IMR-90 (cell line): ENCODE data around the gene RPS6KA2. TPM values are rescaled to one million over a fixed set of nuclear protein-coding genes. Genes with fewer than 3 reads are reported as not detected.

ENCODE experiments used
- ATAC-seq: fragments of 200-7000 bp; cut with Tn5 transposase; 2 replicates; pipeline ENCODE4 v1.9.1; 2020; ENCODE audit warnings: low read depth, mild to moderate bottlenecking, moderate library complexity
- BruUV-seq: library from RNA; stranded (reverse); fragments of 400-500 nt; replicated peaks from 2 replicates; lab custom pipeline; 2021; lab: Mats Ljungman, UMichigan
- CTCF ChIA-PET: fragments of 300-600 bp; formaldehyde crosslinking; extraction: SDS; loops from one replicate; lab custom pipeline; 2021; ENCODE audit warnings: antibody characterized with exemption; lab: Yijun Ruan, JAX
- POLR2A ChIA-PET: fragments of 300-600 bp; sonication (Branson Sonifier 250); formaldehyde crosslinking; loops from one replicate; lab custom pipeline; 2022; ENCODE audit warnings: antibody characterized with exemption; ENCODE audit not compliant: unreplicated experiment; lab: Charles Lee
- DNase-seq: peaks from one replicate; pipeline ENCODE4 v3.0.0; 2013
- H2AFZ ChIP-seq: replicated peaks from 2 replicates; pipeline ENCODE3; 2013; ENCODE audit warnings: low read length, mild to moderate bottlenecking; ENCODE audit not compliant: poor library complexity
- H2AK5ac ChIP-seq: 2 replicates; pipeline ENCODE4 v1.6.1; 2013; ENCODE audit warnings: low read depth, low read length, inconsistent platforms
- H2AK9ac ChIP-seq: replicated peaks from 2 replicates; pipeline ENCODE3; 2013; ENCODE audit warnings: mild to moderate bottlenecking, low read depth, low read length, moderate library complexity; ENCODE audit not compliant: poor library complexity
- H2BK120ac ChIP-seq: 2 replicates; pipeline ENCODE4 v1.6.1; 2013; ENCODE audit warnings: low read depth, low read length, inconsistent platforms
- H2BK15ac ChIP-seq: 3 replicates; pipeline ENCODE4 v1.6.1; 2013; ENCODE audit warnings: low read depth, low read length, inconsistent platforms
- H2BK20ac ChIP-seq: 2 replicates; pipeline ENCODE4 v1.6.1; 2013; ENCODE audit warnings: low read depth, mild to moderate bottlenecking, inconsistent platforms, low read length, moderate library complexity
- H2BK5ac ChIP-seq: 2 replicates; pipeline ENCODE4 v1.6.1; 2013; ENCODE audit warnings: mild to moderate bottlenecking, low read depth, low read length, inconsistent platforms; ENCODE audit not compliant: poor library complexity, severe bottlenecking
- H3K14ac ChIP-seq: replicated peaks from 2 replicates; pipeline ENCODE4 v1.6.1; 2013; ENCODE audit warnings: low read depth, low read length, inconsistent platforms
- H3K18ac ChIP-seq: 2 replicates; pipeline ENCODE4 v1.6.1; 2013; ENCODE audit warnings: low read depth, low read length, control low read depth
- H3K23ac ChIP-seq: 2 replicates; pipeline ENCODE4 v1.6.1; 2013; ENCODE audit warnings: low read depth, low read length, inconsistent platforms
- H3K27ac ChIP-seq: 2 replicates; pipeline ENCODE4 v1.5.1; 2013; ENCODE audit warnings: mild to moderate bottlenecking, control low read depth, low read length; ENCODE audit not compliant: insufficient read depth
- H3K27me3 ChIP-seq: 2 replicates; pipeline ENCODE4 v1.6.1; 2013; ENCODE audit warnings: low read length; ENCODE audit not compliant: control insufficient read depth, insufficient read depth
- H3K36me3 ChIP-seq: 2 replicates; pipeline ENCODE4 v1.6.1; 2013; ENCODE audit warnings: low read length, mixed read lengths; ENCODE audit not compliant: control insufficient read depth, insufficient read depth
- H3K4ac ChIP-seq: 2 replicates; pipeline ENCODE4 v1.6.1; 2013; ENCODE audit warnings: low read depth, low read length, inconsistent platforms
- H3K4me1 ChIP-seq: 2 replicates; pipeline ENCODE4 v1.6.1; 2013; ENCODE audit warnings: low read length, mixed read lengths; ENCODE audit not compliant: control insufficient read depth, insufficient read depth
- H3K4me2 ChIP-seq: 2 replicates; pipeline ENCODE4 v1.6.1; 2013; ENCODE audit warnings: low read depth, mild to moderate bottlenecking, control low read depth, low read length, moderate library complexity
- H3K4me3 ChIP-seq: 2 replicates; pipeline ENCODE4 v1.5.1; 2013; ENCODE audit warnings: low read depth, mild to moderate bottlenecking, control low read depth, low read length, moderate library complexity; ENCODE audit not compliant: insufficient read depth
- H3K56ac ChIP-seq: 2 replicates; pipeline ENCODE4 v1.6.1; 2013; ENCODE audit warnings: low read length, inconsistent platforms; ENCODE audit not compliant: insufficient read depth; ENCODE audit errors: extremely low read depth
- H3K79me1 ChIP-seq, 2 experiments: 2 replicates each; pipeline ENCODE4 v1.6.1; 2013; ENCODE audit warnings: low read length in 2 of 2, inconsistent platforms in 1 of 2, low read depth in 1 of 2
- H3K9ac ChIP-seq: 2 replicates; pipeline ENCODE4 v1.6.1; 2013; ENCODE audit warnings: low read depth, low read length, control low read depth
- H3K9me1 ChIP-seq: 2 replicates; pipeline ENCODE4 v1.6.1; 2013; ENCODE audit warnings: low read length, inconsistent platforms; ENCODE audit not compliant: insufficient read depth
- H3K9me3 ChIP-seq: 2 replicates; pipeline ENCODE4 v1.6.1; 2013; ENCODE audit warnings: low read length; ENCODE audit not compliant: control insufficient read depth, insufficient read depth
- H4K20me1 ChIP-seq: 2 replicates; pipeline ENCODE4 v1.6.1; 2013; ENCODE audit warnings: low read length, inconsistent platforms; ENCODE audit not compliant: insufficient read depth
- H4K5ac ChIP-seq: 2 replicates; pipeline ENCODE4 v1.6.1; 2013; ENCODE audit warnings: mild to moderate bottlenecking, low read depth, low read length, control low read depth
- H4K8ac ChIP-seq, 2 experiments: 2 replicates each; pipeline ENCODE4 v1.6.1; 2013; ENCODE audit warnings: low read depth in 2 of 2, low read length in 2 of 2, control low read depth in 1 of 2, inconsistent platforms in 1 of 2
- H4K91ac ChIP-seq: 2 replicates; pipeline ENCODE4 v1.6.1; 2013; ENCODE audit warnings: low read depth, low read length, inconsistent platforms; ENCODE audit not compliant: insufficient read depth
- BHLHE40 ChIP-seq: fragments of 150-350 bp; IDR thresholded peaks from 2 replicates; pipeline ENCODE4 v1.6.1; 2016; ENCODE audit warnings: mild to moderate bottlenecking, low read depth, low read length
- CEBPB ChIP-seq: IDR thresholded peaks from 2 replicates; pipeline ENCODE4 v1.6.1; 2012; ENCODE audit warnings: low read depth, low read length, improper control_type of control experiment
- CHD1 ChIP-seq: IDR thresholded peaks from 2 replicates; pipeline ENCODE4 v1.6.1; 2012; ENCODE audit warnings: low read depth, low read length, improper control_type of control experiment
- CTCF ChIP-seq: conservative IDR thresholded peaks from 2 replicates; pipeline ENCODE4 v1.5.1; 2012; ENCODE audit warnings: mild to moderate bottlenecking, low read depth, low read length, improper control_type of control experiment
- ELK1 ChIP-seq: fragments of 150-350 bp; IDR thresholded peaks from 2 replicates; pipeline ENCODE4 v1.6.1; 2016; ENCODE audit warnings: low read depth, mild to moderate bottlenecking, low read length, moderate library complexity, borderline replicate concordance
- FOS ChIP-seq: fragments of 150-350 bp; IDR thresholded peaks from 2 replicates; pipeline ENCODE4 v1.6.1; 2016; ENCODE audit warnings: low read depth, low read length
- MAFK ChIP-seq: IDR thresholded peaks from 2 replicates; pipeline ENCODE4 v1.6.1; 2012; ENCODE audit warnings: low read depth, low read length, improper control_type of control experiment
- MAZ ChIP-seq: IDR thresholded peaks from 2 replicates; pipeline ENCODE4 v1.6.1; 2012; ENCODE audit warnings: low read depth, mild to moderate bottlenecking, low read length, improper control_type of control experiment, moderate library complexity, borderline replicate concordance
- MXI1 ChIP-seq: IDR thresholded peaks from 2 replicates; pipeline ENCODE4 v1.6.1; 2012; ENCODE audit warnings: low read depth, mild to moderate bottlenecking, low read length, moderate library complexity, borderline replicate concordance
- POLR2A ChIP-seq: IDR thresholded peaks from 2 replicates; pipeline ENCODE4 v1.6.1; 2012; ENCODE audit warnings: mild to moderate bottlenecking, low read depth, low read length
- RAD21 ChIP-seq: IDR thresholded peaks from 2 replicates; pipeline ENCODE4 v1.6.1; 2012; ENCODE audit warnings: low read length, improper control_type of control experiment
- RFX5 ChIP-seq: IDR thresholded peaks from 2 replicates; pipeline ENCODE4 v1.8.0; 2012; ENCODE audit warnings: low read depth, mild to moderate bottlenecking, low read length, moderate library complexity
- SMC3 ChIP-seq: fragments of 150-350 bp; IDR thresholded peaks from 2 replicates; pipeline ENCODE4 v1.6.1; 2016; ENCODE audit warnings: low read depth, mild to moderate bottlenecking, antibody characterized with exemption, low read length, moderate library complexity
- WGBS, 2 experiments: methylation state at CpG; one replicate each; pipeline versions ENCODE4 v1.1.5 to v1.1.7; 2013; ENCODE audit warnings: missing lambda C conversion rate in 2 of 2; ENCODE audit not compliant: insufficient read length in 1 of 2; ENCODE audit errors: extremely low coverage in 2 of 2; 5-methylcytosine and 5-hydroxymethylcytosine counted together
- dilution Hi-C: fragments of 300-500 bp; cut with HindIII; formaldehyde crosslinking; loops from one replicate; pipeline ENCODE4 v1.14.3; 2018; ENCODE audit warnings: low sequenced_read_pairs; ENCODE audit not compliant: unreplicated experiment
- in situ Hi-C: fragments of 300-500 bp; cut with MboI; formaldehyde crosslinking; loops from 3 replicates; pipeline ENCODE4 v1.14.3; 2019; ENCODE audit warnings: low sequenced_read_pairs, inconsistent platforms, mixed read lengths
- intact Hi-C: fragments of 100-400 bp; cut with micrococcal nuclease; formaldehyde crosslinking; loops from 2 replicates; pipeline ENCODE4 v1.10.0; 2022
- polyA plus RNA-seq, 3 experiments: library from polyadenylated mRNA; depleted of rRNA; stranded (reverse); fragments of >200 nt; gene quantifications; 2 replicates each; pipeline ENCODE4 v1.2.3, GENCODE V29; 2012; ENCODE audit warnings: low replicate concordance in 1 of 3
- total RNA-seq: library from RNA; depleted of rRNA; stranded (reverse); fragments of >200 nt; gene quantifications from 2 replicates; pipeline ENCODE4 v1.2.3, GENCODE V29; 2012

The RPS6KA2 gene
- total and polyA plus RNA-seq, 2 of the 4 experiments (the other 2 are of a cell fraction), result 26.9 to 31.3 TPM

GRCh38 chr6:166583230-166583965, 43.7 kb downstream of the RPS6KA2 start:
- Histone ChIP-seq H3K4ac (no peak overlapping the region), H3K56ac (no peak overlapping the region), H2AK5ac (no peak overlapping the region), H4K5ac (no peak overlapping the region), H3K9me3 (no peaks in the 10 kb centered on the region), H2BK5ac (no peak overlapping the region), H2BK120ac (no peak overlapping the region), H3K4me1 (peaks cover 11% of the 10 kb centered on the region), H3K23ac (no peak overlapping the region), H4K91ac (no peak overlapping the region; the same call in 1 of the 2 replicates), H4K20me1 (peaks cover 6% of the 10 kb centered on the region; the same call in 1 of the 2 replicates), H3K27me3 (no peaks in the 10 kb centered on the region), H3K79me1 (peaks cover 34 to 43% of the 10 kb centered on the region in 2 experiments), H2BK20ac (no peak overlapping the region), H3K9ac (no peak overlapping the region), H3K27ac (no peak overlapping the region), H2AFZ (no peak overlapping the region), H3K9me1 (peaks cover 2% of the 10 kb centered on the region; the same call in 1 of the 2 replicates), H3K4me2 (no peak overlapping the region), H4K8ac (no peak overlapping the region), H2AK9ac (peak overlapping the region; percentile 18), H3K18ac (no peak overlapping the region), H3K36me3 (peaks cover 14% of the 10 kb centered on the region; the same call in 1 of the 2 replicates), H3K14ac (no peak overlapping the region), H3K4me3 (no peak overlapping the region), H2BK15ac (no peak overlapping the region)
- 86% methylated on average over 6 of the region's 15 CpGs; no CpG with 5 or more reads in 1 of the 2 experiments for WGBS, 2 experiments
- no peak for TF ChIP-seq FOS
- TF ChIP-seq BHLHE40, result no peak
- TF ChIP-seq RAD21, result no peak
- TF ChIP-seq POLR2A, result no peak
- TF ChIP-seq CHD1, result no peak
- TF ChIP-seq ELK1, result no peak
- no peak for TF ChIP-seq MXI1
- TF ChIP-seq SMC3, result no peak
- TF ChIP-seq MAFK, result no peak
- TF ChIP-seq RFX5, result no peak
- TF ChIP-seq CEBPB, result no peak
- no peak for TF ChIP-seq CTCF
- TF ChIP-seq MAZ, result no peak
- POLR2A ChIA-PET, result no interaction called here
- in situ Hi-C loops, result no loop called here
- dilution Hi-C loops, result no loop called here
- ATAC-seq, result no peak
- intact Hi-C loops, result no loop called here
- DNase-seq, result no peak
- BruUV-seq, result no TSS peak
- CTCF ChIA-PET, result interaction anchor here (1.3 to 2.0 kb wide), 2 partner anchors 8 to 10 kb away, joined by 4 to 7 read pairs; no protein-coding TSS in a partner anchor
